EH (cell line): ENCODE measurements around the gene ISCU.

Experiments used
- DNase-seq: peaks from one replicate; pipeline ENCODE4 v3.0.0-alpha.2; 2015; ENCODE audit warnings: low read depth

Gene ISCU

GRCh38 chr12:108562348-108563135 lies at the start of gene ISCU:
Gene ISCU, plus strand, starts transcription at chr12:108562596. Its CDS starts 27 bp downstream, at chr12:108562623.
- peak; percentile 96 for DNase-seq

- DNase-seq: no peak
Measured at GRCh38 chr12:108514468-108514972, 47.9 kb upstream of the ISCU start.

GRCh38 chr12:108514973-108515814 lies 47.2 kb upstream of the ISCU start, which contains the start of gene FICD:
Gene FICD, plus strand, starts transcription at chr12:108515277. Its CDS starts 1,696 bp downstream, at chr12:108516973.
- peak; percentile 99 for DNase-seq

- DNase-seq: no peak
Measured at GRCh38 chr12:108515916-108516315, 46.5 kb upstream of the ISCU start.

GRCh38 chr12:108516511-108517275 lies 45.7 kb upstream of the ISCU start:
- peak; percentile 30 for DNase-seq

- no peak for DNase-seq
Measured at GRCh38 chr12:108517288-108518100, 44.9 kb upstream of the ISCU start.

- no peak for DNase-seq
Measured at GRCh38 chr12:108518101-108518715, 44.2 kb upstream of the ISCU start.

GRCh38 chr12:108518716-108519496 lies 43.5 kb upstream of the ISCU start:
- no peak for DNase-seq

GRCh38 chr12:108519558-108519957 lies 42.8 kb upstream of the ISCU start:
- DNase-seq: no peak

- no peak for DNase-seq
Measured at GRCh38 chr12:108523365-108523764, 39.0 kb upstream of the ISCU start.

GRCh38 chr12:108525681-108526080 lies 36.7 kb upstream of the ISCU start:
- DNase-seq: peak; percentile 86

- DNase-seq: peak; percentile 67
Measured at GRCh38 chr12:108526482-108527165, 35.8 kb upstream of the ISCU start.

- no peak for DNase-seq
Measured at GRCh38 chr12:108527166-108527496, 35.3 kb upstream of the ISCU start.

GRCh38 chr12:108530161-108530560 lies 32.2 kb upstream of the ISCU start:
- DNase-seq: no peak

- DNase-seq: no peak
Measured at GRCh38 chr12:108531929-108532848, 30.2 kb upstream of the ISCU start.

GRCh38 chr12:108538146-108538545 lies 24.2 kb upstream of the ISCU start:
- DNase-seq: no peak

GRCh38 chr12:108538616-108539195 lies 23.7 kb upstream of the ISCU start:
- no peak for DNase-seq

GRCh38 chr12:108542320-108542719 lies 20.1 kb upstream of the ISCU start:
- peak; percentile 60 for DNase-seq
